Left ventricle myocardium inferior (tissue), 1 donor: Measurements from ENCODE around the gene CNNM2. TPM values are rescaled to one million over a fixed set of nuclear protein-coding genes. Genes with fewer than 3 reads are reported as not detected.

Experiments used
- DNase-seq: peaks from one replicate; pipeline ENCODE4 v3.0.0-alpha.2; 2020
- H3K27ac ChIP-seq: fragments of 200-600 bp; replicated peaks from 2 replicates; pipeline ENCODE4 v1.8.0; 2021
- H3K27me3 ChIP-seq: fragments of 200-600 bp; 2 replicates; pipeline ENCODE4 v1.8.0; 2021; ENCODE audit warnings: low read depth
- H3K36me3 ChIP-seq: fragments of 200-600 bp; 2 replicates; pipeline ENCODE4 v1.8.0; 2021
- H3K4me1 ChIP-seq: fragments of 200-600 bp; 2 replicates; pipeline ENCODE4 v1.8.0; 2021
- H3K4me3 ChIP-seq: fragments of 200-600 bp; 2 replicates; pipeline ENCODE4 v1.8.0; 2021; ENCODE audit warnings: mild to moderate bottlenecking, moderate library complexity
- H3K9me3 ChIP-seq: fragments of 200-600 bp; replicated peaks from 2 replicates; pipeline ENCODE4 v1.8.0; 2021
- intact Hi-C: fragments of 100-400 bp; cut with micrococcal nuclease; formaldehyde crosslinking; loops from one replicate; pipeline ENCODE4 v1.11.0; 2022
- total RNA-seq: library from RNA; stranded (reverse); fragmentation: NEBNext Ultra II Directional; extraction: Animal tissue kit (Norgen Biotek cat#: 25700); gene quantifications from one replicate; pipeline ENCODE4 v1.2.1, GENCODE V29; 2021
- TF ChIP-seq, protein P1 (sequence below): fragments of 200-600 bp; IDR thresholded peaks from 2 replicates; pipeline ENCODE4 v1.8.0; 2021; ENCODE audit warnings: antibody characterized with exemption, mild to moderate bottlenecking, borderline replicate concordance
- donor health status: DM: no; HTN: yes; CAD: no; lungs with severe emphysema.

Gene CNNM2
- total RNA-seq, 1 donor from 2014 or later: 3.3 TPM

DNA sequence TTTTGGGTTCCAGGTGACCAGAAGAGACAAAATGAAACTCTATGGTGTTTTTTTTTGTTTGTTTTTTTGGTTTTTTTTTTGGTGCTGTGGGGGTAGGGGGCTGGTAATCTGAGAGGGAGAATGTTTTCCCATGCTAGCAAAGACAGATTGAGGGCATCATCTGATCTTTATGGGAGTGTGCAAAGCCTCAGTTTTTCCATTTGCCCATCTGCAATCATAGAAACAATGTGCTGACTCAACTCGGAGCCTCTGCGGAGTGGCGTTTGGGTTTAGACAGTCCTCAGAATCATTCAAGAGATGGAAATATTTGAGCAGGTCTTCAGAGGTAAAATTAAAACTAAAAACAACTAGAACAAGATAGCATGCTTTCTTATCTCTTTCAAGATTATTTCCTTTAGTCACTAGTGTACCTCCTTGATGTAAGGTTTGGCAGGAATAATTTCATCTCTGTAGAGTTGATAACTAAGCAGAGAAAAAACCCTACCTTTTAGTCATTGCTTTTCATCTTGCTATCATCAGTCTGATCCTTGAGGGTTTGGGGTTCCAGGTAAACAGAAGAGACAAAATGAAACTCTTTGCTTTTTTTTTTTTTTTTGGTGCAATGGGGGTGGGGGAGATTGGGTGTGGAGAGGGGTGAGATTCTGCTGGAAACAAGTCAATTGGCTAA, 18.0 kb downstream of the CNNM2 start:
- DNase-seq: no peak
- Histone ChIP-seq H3K4me1 (no peaks in the 10 kb centered on the region), H3K27me3 (no peaks in the 10 kb centered on the region), H3K36me3 (peaks cover 4% of the 10 kb centered on the region), H3K4me3 (no peak overlapping the region), H3K9me3 (no peaks in the 10 kb centered on the region), H3K27ac (no peak overlapping the region)
- TF ChIP-seq, protein P1, sequence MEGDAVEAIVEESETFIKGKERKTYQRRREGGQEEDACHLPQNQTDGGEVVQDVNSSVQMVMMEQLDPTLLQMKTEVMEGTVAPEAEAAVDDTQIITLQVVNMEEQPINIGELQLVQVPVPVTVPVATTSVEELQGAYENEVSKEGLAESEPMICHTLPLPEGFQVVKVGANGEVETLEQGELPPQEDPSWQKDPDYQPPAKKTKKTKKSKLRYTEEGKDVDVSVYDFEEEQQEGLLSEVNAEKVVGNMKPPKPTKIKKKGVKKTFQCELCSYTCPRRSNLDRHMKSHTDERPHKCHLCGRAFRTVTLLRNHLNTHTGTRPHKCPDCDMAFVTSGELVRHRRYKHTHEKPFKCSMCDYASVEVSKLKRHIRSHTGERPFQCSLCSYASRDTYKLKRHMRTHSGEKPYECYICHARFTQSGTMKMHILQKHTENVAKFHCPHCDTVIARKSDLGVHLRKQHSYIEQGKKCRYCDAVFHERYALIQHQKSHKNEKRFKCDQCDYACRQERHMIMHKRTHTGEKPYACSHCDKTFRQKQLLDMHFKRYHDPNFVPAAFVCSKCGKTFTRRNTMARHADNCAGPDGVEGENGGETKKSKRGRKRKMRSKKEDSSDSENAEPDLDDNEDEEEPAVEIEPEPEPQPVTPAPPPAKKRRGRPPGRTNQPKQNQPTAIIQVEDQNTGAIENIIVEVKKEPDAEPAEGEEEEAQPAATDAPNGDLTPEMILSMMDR: no peak
- intact Hi-C loops: no loop called here

DNA sequence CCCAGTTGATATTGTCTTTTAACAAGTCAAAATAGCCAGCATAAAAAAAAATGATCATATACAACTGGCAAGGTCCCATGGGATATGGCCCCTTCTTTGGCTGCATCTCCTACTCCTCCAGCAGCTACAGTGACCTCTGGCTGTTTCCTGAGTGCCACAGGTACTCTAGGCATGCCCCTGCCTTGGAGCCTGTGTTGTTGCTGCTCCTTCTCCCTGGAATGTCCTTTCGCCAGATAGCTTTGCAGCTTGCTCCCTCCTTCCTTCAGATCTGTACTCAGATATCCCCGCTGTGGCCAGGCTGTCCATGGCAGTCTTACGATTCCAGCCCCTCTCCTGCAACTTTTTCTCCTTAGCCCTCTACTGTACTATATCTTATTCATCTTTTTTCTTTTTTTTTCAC, 23.3 kb downstream of the CNNM2 start:
- peaks cover 13% of the 10 kb centered on the region for H3K4me1 ChIP-seq
- intact Hi-C loops: no loop called here
- no peak overlapping the region for H3K4me3 ChIP-seq
- no peaks in the 10 kb centered on the region for H3K27me3 ChIP-seq
- DNase-seq: no peak
- H3K36me3 ChIP-seq: no peaks in the 10 kb centered on the region
- H3K9me3 ChIP-seq: no peaks in the 10 kb centered on the region
- H3K27ac ChIP-seq: no peak overlapping the region
- TF ChIP-seq, protein P1: no peak

DNA sequence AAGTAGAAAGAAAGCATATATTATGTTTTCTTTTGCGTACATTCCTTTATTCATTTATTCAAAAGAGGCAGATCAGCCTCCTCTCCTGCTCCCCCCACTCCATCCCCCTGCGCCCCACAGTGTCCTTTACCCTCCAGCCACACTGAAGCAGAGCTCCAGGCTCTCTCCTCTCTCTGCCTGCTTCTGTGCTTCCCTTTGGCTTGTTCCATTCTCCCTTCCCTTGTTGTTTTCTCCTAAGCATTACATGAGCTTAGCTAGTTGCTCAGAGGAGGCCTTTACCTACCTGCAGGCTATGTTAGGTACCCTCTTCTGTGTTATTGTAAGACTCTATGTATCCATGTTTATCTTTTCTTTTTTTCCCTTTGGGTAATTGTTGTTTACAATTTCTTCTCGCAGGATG, 27.4 kb downstream of the CNNM2 start:
- Histone ChIP-seq H3K27me3 (no peaks in the 10 kb centered on the region), H3K36me3 (no peaks in the 10 kb centered on the region), H3K27ac (no peak overlapping the region), H3K4me3 (no peak overlapping the region), H3K9me3 (no peaks in the 10 kb centered on the region), H3K4me1 (peaks cover 13% of the 10 kb centered on the region)
- intact Hi-C loops: no loop called here
- TF ChIP-seq, protein P1: no peak
- no peak for DNase-seq

DNA sequence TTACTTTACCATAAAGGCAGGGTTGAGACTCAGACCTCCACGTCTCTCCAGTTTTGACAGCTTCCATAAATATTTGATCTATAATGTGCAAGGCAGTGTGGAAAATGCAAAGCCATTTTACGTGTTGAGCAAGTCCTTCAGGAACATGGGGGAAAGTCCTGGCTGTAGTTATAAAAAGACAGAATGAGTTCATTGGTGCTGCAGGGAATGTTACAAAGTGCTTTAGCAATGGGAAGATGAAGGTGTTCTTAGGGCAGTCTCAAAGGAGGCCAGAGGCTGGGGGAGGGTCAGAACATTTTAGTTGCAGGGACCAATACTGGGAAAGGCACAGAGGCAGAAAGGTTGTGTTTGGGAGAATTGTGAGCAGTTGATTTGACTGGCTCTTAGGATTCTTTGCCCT, 27.9 kb downstream of the CNNM2 start:
- TF ChIP-seq, protein P1: no peak
- peaks cover 13% of the 10 kb centered on the region for H3K4me1 ChIP-seq
- H3K4me3 ChIP-seq: no peak overlapping the region
- H3K36me3 ChIP-seq: no peaks in the 10 kb centered on the region
- no peaks in the 10 kb centered on the region for H3K9me3 ChIP-seq
- intact Hi-C loops: no loop called here
- H3K27ac ChIP-seq: no peak overlapping the region
- H3K27me3 ChIP-seq: no peaks in the 10 kb centered on the region
- no peak for DNase-seq

DNA sequence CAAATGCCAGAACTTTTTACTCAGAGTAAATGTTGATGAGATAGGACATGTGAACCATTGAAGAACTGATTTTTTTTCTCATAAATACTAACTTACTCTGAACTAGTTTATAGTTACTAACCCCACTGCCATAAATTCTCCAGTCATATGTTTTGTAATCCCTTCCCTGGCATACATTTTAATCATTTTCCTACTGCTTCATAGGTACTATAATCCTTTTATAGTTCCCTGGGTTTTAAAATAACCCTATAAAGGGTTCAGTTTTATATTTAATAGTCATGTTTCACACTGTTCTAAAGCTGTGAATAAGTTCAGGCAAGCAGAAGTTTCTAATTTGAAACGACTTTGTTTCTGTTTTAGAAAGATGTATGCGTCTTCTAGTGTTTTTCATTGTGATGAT, 28.9 kb downstream of the CNNM2 start:
- TF ChIP-seq, protein P1: no peak
- Histone ChIP-seq H3K36me3 (no peaks in the 10 kb centered on the region), H3K27ac (no peak overlapping the region), H3K4me1 (peaks cover 13% of the 10 kb centered on the region), H3K27me3 (no peaks in the 10 kb centered on the region), H3K9me3 (no peaks in the 10 kb centered on the region), H3K4me3 (no peak overlapping the region)
- intact Hi-C loops: no loop called here
- no peak for DNase-seq
